SK-N-SH treated with all-trans-retinoic acid at 6 μM for 48 hours (cell line): ENCODE measurements around the gene ZNF783.

ENCODE experiments used
- ATAC-seq: fragments of 200-7000 bp; cut with Tn5 transposase; 3 replicates; pipeline ENCODE4 v1.9.1; 2020; ENCODE audit warnings: mild to moderate bottlenecking, moderate library complexity
- ARNTL ChIP-seq: fragments of 450-650 bp; formaldehyde crosslinking; IDR thresholded peaks from 2 replicates; pipeline ENCODE4 v1.5.0; 2020; ENCODE audit warnings: low read depth, mild to moderate bottlenecking, moderate library complexity, borderline replicate concordance
- CSDC2 ChIP-seq: fragments of 250-450 bp; sonication (Bioruptor Pico); IDR thresholded peaks from 2 replicates; pipeline ENCODE4 v1.5.0; 2020; ENCODE audit warnings: mild to moderate bottlenecking, moderate library complexity
- ESRRG ChIP-seq: fragments of 250-450 bp; sonication (Bioruptor Pico); IDR thresholded peaks from 2 replicates; pipeline ENCODE4 v1.6.1; 2021; ENCODE audit warnings: mild to moderate bottlenecking
- GLIS3 ChIP-seq: fragments of 250-450 bp; sonication (Bioruptor Pico); IDR thresholded peaks from 2 replicates; pipeline ENCODE4 v1.5.0; 2020; ENCODE audit warnings: mild to moderate bottlenecking, moderate library complexity
- ISL1 ChIP-seq: fragments of 250-450 bp; sonication (Bioruptor Pico); IDR thresholded peaks from 2 replicates; pipeline ENCODE4 v2.1.2; 2022; ENCODE audit warnings: mild to moderate bottlenecking, moderate library complexity
- OSR1 ChIP-seq: fragments of 250-450 bp; sonication (Bioruptor Pico); IDR thresholded peaks from 2 replicates; pipeline ENCODE4 v1.8.0; 2022; ENCODE audit warnings: moderate library complexity, mild to moderate bottlenecking, inconsistent platforms
- PPARA ChIP-seq: fragments of 250-450 bp; sonication (Bioruptor Pico); IDR thresholded peaks from 2 replicates; pipeline ENCODE4 v1.5.0; 2020; ENCODE audit warnings: mild to moderate bottlenecking, borderline replicate concordance
- SNAI2 ChIP-seq: fragments of 250-450 bp; sonication (Bioruptor Pico); IDR thresholded peaks from 2 replicates; pipeline ENCODE4 v1.5.0; 2020; ENCODE audit warnings: mild to moderate bottlenecking, moderate library complexity
- TCF4 ChIP-seq: fragments of 250-450 bp; sonication (Bioruptor Pico); IDR thresholded peaks from 2 replicates; pipeline ENCODE4 v1.8.0; 2021; ENCODE audit warnings: mild to moderate bottlenecking, moderate library complexity, borderline replicate concordance
- TOX ChIP-seq: fragments of 250-450 bp; sonication (Bioruptor Pico); IDR thresholded peaks from 2 replicates; pipeline ENCODE4 v1.8.0; 2021; ENCODE audit warnings: mild to moderate bottlenecking, moderate library complexity, borderline replicate concordance
- ZC3H10 ChIP-seq: fragments of 250-450 bp; sonication (Bioruptor Pico); IDR thresholded peaks from 2 replicates; pipeline ENCODE4 v1.5.1; 2021; ENCODE audit warnings: mild to moderate bottlenecking, moderate library complexity
- ZFP3 ChIP-seq: fragments of 250-450 bp; sonication (Bioruptor Pico); IDR thresholded peaks from 2 replicates; pipeline ENCODE4 v1.5.0; 2020; ENCODE audit warnings: mild to moderate bottlenecking, moderate library complexity
- ZFP30 ChIP-seq: fragments of 450-650 bp; formaldehyde crosslinking; IDR thresholded peaks from 2 replicates; pipeline ENCODE4 v1.5.0; 2022; ENCODE audit warnings: mild to moderate bottlenecking, moderate library complexity
- ZNF565 ChIP-seq: fragments of 450-650 bp; formaldehyde crosslinking; conservative IDR thresholded peaks from 2 replicates; pipeline ENCODE4 v1.5.0; 2020; ENCODE audit warnings: low read depth, mild to moderate bottlenecking, moderate library complexity
- ZNF70 ChIP-seq: fragments of 450-650 bp; formaldehyde crosslinking; IDR thresholded peaks from 2 replicates; pipeline ENCODE4 v1.5.0; 2020; ENCODE audit warnings: mild to moderate bottlenecking, moderate library complexity
- TF ChIP-seq, protein P1 (sequence below): fragments of 250-450 bp; sonication (Bioruptor Pico); IDR thresholded peaks from 2 replicates; pipeline ENCODE4 v1.5.0; 2020; ENCODE audit warnings: mild to moderate bottlenecking, moderate library complexity
- TF ChIP-seq, protein P2 (sequence below): fragments of 250-450 bp; sonication (Bioruptor Pico); IDR thresholded peaks from 2 replicates; pipeline ENCODE4 v1.5.1; 2021; ENCODE audit warnings: mild to moderate bottlenecking, moderate library complexity
- TF ChIP-seq, protein P3 (sequence below): fragments of 250-450 bp; sonication (Bioruptor Pico); IDR thresholded peaks from 2 replicates; pipeline ENCODE4 v1.8.0; 2021; ENCODE audit warnings: low read depth, mild to moderate bottlenecking, moderate library complexity, borderline replicate concordance

ZNF783 gene

DNA sequence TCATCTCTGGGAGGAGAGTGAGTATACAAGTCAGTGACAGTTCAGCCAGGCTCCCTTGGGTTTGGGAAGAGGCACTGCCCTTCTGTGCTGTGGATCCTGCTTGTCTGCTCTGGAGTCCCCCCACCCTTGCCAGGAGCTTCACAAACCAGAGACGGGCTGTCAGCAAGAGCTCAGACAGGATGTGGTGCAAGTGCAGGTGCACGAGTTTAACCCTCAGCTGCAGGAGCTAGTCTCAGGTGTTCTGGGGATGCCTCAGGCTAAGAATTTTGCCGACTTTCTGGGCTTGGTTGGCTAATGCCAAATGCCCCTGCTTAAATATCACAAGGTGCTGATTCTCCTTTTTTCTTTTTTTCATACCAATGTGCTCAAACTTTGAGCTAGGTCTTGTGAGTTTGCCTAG, 22.3 kb downstream of the ZNF783 start (continued):
- TF ChIP-seq, protein P1, sequence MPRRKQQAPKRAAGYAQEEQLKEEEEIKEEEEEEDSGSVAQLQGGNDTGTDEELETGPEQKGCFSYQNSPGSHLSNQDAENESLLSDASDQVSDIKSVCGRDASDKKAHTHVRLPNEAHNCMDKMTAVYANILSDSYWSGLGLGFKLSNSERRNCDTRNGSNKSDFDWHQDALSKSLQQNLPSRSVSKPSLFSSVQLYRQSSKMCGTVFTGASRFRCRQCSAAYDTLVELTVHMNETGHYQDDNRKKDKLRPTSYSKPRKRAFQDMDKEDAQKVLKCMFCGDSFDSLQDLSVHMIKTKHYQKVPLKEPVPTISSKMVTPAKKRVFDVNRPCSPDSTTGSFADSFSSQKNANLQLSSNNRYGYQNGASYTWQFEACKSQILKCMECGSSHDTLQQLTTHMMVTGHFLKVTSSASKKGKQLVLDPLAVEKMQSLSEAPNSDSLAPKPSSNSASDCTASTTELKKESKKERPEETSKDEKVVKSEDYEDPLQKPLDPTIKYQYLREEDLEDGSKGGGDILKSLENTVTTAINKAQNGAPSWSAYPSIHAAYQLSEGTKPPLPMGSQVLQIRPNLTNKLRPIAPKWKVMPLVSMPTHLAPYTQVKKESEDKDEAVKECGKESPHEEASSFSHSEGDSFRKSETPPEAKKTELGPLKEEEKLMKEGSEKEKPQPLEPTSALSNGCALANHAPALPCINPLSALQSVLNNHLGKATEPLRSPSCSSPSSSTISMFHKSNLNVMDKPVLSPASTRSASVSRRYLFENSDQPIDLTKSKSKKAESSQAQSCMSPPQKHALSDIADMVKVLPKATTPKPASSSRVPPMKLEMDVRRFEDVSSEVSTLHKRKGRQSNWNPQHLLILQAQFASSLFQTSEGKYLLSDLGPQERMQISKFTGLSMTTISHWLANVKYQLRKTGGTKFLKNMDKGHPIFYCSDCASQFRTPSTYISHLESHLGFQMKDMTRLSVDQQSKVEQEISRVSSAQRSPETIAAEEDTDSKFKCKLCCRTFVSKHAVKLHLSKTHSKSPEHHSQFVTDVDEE: no peak
- no peak for TF ChIP-seq PPARA (CRISPR knock-in tag)

DNA sequence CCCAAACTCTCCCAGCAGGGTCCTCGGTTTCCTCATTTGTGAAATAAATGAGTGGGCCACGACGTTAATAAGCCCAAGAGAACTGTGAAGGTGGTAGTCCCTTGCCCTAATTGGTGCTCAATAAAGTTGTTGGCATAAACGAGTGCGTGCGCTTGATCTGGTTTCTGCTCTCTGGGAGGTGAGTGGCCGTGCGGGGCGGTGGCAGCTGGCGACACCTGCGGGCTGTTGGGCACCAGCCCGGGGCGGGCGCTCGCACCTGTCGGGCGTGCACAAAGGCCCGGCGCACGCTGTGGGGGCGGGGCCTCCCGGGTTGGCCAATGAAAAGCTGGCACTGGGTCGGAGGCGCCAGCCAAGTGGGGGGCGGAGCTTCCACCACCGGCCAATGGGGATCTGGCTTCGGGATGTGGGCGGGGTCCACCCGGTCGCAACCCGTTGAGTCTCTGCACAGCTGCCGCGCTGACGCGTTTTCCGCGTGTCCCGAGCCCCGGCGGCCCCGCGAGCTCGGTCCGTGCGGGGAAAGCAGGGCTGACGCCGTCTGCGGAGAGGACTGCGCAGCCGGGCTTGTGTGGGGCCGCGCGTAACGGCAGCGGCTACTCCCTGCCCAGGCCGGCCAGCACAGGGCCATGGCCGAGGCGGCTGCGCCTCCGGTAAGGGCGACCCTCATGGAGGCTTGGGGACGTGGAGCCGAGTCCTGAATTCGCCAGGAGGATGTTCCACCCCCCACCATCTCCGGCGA, 23.0 kb downstream of the ZNF783 start:
- TF ChIP-seq PPARA (CRISPR knock-in tag) (no peak), SNAI2 (CRISPR knock-in tag) (peak; percentile 79; the same call in 1 of the 2 replicates), TOX (no peak), GLIS3 (CRISPR knock-in tag) (peak; percentile 51; the same call in 1 of the 2 replicates)
- TF ChIP-seq, all 23 proteins: peak for 2
- peak; percentile 97 for ATAC-seq

DNA sequence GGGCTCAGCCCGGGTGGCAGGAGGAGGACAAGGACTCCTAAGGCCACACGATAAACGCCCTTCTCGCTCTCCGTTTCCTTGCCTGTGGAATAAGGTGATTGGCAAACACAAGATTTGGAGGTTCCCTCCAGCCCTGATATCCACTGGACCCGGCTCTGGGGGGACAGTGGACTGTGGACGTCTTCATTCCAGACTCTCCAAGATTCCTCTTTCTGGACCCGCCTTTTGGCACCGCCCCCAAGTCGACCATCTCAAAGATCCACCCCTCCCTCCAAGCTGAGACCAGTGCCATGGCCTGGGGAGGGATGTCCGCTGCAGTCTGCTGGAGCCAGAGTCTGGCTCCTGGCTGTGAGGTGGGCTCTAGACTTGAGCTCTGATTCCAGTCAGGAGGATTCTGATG, 23.6 kb downstream of the ZNF783 start:
- TF ChIP-seq ZFP3 (CRISPR knock-in tag) (0 out of 2 replicates have a peak, but pooled peaks have one; percentile 9), CSDC2 (CRISPR knock-in tag) (no peak)
- ATAC-seq: peak; percentile 53

DNA sequence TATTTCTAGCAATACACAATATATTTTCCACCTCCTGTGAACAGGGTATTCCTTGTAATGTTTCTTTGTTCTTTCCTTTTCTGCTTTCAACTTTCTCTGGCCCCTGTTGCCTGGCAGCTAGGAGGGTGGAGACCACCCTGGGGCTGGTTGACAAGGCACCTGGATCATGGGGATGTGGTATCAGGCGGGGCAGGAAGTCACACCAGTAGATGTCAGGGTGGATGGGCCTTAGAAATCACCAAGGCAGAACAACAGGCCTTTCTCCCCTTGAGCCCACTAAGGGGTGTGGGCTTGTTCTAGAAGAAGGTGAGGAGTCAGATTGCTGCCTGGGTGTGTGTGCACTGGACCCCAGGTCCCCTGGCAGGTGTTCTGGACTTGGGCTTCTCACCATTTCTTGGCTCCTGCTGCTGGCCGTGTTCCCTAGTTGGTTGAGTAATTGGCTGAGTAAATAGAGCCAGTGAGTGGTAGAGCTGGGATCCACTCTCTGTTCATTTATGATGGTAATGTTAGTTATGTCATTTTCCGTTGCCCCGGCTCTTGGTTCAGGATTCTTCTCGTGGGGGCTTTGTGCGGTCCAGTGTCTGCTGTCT, 24.9 kb downstream of the ZNF783 start:
- TF ChIP-seq ESRRG (CRISPR knock-in tag): no peak
- TF ChIP-seq SNAI2 (CRISPR knock-in tag): no peak
- no peak for TF ChIP-seq OSR1 (CRISPR knock-in tag)
- no peak for TF ChIP-seq ZNF565 (CRISPR knock-in tag)
- no peak for TF ChIP-seq ZNF70 (CRISPR knock-in tag)
- TF ChIP-seq TOX: no peak
- TF ChIP-seq ISL1: no peak
- TF ChIP-seq ZFP30: no peak
- TF ChIP-seq, protein P1: no peak
- no peak for TF ChIP-seq GLIS3 (CRISPR knock-in tag)
- TF ChIP-seq, protein P2, sequence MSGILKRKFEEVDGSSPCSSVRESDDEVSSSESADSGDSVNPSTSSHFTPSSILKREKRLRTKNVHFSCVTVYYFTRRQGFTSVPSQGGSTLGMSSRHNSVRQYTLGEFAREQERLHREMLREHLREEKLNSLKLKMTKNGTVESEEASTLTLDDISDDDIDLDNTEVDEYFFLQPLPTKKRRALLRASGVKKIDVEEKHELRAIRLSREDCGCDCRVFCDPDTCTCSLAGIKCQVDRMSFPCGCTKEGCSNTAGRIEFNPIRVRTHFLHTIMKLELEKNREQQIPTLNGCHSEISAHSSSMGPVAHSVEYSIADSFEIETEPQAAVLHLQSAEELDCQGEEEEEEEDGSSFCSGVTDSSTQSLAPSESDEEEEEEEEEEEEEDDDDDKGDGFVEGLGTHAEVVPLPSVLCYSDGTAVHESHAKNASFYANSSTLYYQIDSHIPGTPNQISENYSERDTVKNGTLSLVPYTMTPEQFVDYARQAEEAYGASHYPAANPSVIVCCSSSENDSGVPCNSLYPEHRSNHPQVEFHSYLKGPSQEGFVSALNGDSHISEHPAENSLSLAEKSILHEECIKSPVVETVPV (CRISPR knock-in tag): no peak
- no peak for TF ChIP-seq ZC3H10
- no peak for TF ChIP-seq TCF4
- no peak for TF ChIP-seq ARNTL (CRISPR knock-in tag)
- TF ChIP-seq, protein P3, sequence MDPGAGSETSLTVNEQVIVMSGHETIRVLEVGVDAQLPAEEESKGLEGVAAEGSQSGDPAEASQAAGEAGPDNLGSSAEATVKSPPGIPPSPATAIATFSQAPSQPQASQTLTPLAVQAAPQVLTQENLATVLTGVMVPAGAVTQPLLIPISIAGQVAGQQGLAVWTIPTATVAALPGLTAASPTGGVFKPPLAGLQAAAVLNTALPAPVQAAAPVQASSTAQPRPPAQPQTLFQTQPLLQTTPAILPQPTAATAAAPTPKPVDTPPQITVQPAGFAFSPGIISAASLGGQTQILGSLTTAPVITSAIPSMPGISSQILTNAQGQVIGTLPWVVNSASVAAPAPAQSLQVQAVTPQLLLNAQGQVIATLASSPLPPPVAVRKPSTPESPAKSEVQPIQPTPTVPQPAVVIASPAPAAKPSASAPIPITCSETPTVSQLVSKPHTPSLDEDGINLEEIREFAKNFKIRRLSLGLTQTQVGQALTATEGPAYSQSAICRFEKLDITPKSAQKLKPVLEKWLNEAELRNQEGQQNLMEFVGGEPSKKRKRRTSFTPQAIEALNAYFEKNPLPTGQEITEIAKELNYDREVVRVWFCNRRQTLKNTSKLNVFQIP (CRISPR knock-in tag): no peak
- ATAC-seq: no peak
